A204.1 (cell line): ENCODE results near the gene PTGDS.
"Not testable (repeated sequence)": the region's sequence is repeated elsewhere in the genome, so short reads cannot be mapped to it uniquely, and the experiment has no call there.

ENCODE experiments used
- FAIRE-seq: peaks from 2 replicates; lab custom pipeline; 2012; peaks lifted over from hg19 to GRCh38; lab: Jason Lieb, UNC

Gene PTGDS

DNA sequence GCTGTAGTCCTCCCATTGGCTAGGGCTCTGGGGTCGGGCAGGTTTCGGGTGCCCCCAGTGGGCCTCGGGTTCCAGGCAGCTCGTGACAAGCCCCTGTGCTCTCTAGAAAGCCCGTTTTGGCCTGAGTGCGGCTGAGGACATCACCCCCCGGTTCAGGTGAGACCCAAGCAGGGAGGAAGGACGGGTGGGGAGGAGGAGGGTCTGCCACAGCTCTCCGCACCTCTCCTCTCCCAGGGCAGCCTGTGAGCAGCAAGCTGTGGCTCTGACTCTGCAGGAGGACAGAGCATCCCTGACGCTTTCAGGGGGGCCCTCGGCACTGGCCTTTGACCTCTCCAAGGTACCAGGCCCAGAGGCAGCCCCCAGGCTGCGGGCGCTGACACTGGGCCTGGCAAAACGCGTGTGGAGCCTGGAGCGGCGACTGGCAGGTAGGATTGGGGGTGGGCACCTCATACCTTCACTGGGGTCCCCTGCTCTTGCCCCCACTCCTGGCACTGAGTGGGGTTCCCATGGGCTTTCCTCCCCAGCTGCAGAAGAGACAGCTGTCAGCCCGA lies 15.6 kb downstream of the PTGDS start:
- FAIRE-seq = no peak

DNA sequence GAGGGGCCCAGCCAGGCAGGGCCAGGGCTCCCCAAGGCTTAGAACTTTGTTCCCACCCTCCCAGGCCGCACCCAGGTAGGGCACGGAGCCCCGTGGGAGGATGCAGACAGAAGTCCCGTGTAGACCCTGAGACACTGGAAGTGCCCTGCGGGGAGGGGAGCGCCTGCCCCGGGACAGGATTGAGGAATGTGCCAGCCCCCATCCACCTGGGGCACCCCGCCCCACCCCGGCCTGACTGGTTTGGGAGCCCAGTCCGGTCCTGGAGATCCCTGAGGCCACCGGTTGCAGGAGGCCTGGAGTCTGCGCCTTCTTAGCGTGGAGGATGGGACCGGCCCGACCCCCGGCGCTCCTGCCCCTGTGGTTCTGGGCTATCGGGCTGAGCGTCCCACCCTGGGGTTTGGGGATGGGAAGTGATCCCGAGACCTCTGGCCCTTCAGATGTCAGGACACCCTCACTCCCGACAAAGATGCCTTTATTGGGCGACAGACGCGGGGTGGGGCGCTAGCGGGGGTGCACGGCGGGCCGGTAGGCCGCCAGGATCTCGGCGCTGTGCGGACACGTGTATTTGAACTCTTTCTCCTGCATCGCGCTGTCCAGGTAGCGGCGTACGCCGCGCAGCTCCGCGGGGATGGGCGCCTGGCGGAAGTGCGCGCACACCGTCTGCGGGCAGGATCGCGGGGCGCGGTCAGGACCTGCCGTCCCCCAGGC lies 17.0 kb downstream of the PTGDS start:
- FAIRE-seq = no peak

DNA sequence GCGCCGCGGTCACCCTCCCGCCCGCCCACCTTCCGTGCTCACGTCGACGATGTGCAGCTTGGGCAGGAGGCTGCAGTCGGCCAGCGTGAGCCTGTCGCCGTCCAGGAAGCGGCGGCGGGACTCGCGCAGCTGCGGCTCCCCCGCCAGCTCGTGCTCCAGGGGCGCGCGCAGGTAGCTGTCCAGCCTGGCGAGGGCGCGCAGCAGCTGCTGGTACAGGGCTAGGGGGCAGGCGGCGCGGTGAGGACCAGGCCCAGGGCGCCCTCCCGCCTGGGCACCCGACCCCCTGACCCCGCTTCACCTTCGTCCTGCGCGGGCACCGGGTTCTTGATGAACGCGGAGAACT lies 17.6 kb downstream of the PTGDS start:
- FAIRE-seq = no peak

DNA sequence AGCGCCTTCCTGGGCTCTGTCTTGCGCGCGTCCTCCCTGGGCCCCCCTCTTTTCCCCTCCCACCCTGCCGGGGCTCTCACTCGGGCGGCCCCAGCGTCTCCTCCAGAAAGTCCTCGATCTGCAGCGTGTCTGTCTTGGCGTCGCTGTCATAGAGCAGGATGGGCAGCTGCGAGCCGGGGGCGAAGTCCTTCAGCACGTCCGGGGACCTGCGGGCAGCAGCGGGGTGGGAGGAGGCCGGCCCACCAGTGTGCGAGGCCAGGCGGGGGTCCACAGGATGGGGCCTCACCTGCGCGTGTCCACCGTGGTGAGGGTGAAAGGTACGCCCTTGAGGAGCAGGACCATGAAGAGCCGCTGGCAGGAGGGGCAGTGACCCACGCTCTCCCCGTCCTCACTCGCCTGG lies 18.1 kb downstream of the PTGDS start:
- FAIRE-seq = no peak

DNA sequence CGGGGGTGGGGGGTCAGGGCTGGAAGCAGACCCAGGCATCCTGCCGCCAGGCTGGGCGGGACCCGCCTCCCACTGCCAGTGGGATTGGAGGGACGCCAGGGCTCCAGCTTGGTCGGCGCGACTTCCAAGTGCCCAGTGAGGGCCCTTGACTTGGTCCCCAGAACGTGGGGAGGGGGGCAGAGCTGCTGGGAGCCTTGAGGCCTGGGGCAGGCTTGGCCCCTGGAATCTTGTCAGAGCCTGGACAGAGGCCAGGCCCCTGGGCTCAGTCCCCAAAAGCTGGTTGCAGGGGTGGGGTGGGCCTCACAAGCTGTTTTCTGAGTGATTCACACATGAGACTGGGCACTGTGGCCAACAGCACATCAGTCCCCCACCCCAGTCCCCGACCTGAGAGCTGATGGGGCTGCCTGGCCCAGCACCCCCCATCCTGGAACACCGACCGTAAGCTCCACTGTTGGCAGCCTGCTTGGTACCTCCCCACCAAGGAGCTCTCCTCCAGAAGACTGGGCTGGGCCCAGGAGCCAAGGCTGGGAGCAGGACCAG lies 18.5 kb downstream of the PTGDS start:
- no peak for FAIRE-seq

DNA sequence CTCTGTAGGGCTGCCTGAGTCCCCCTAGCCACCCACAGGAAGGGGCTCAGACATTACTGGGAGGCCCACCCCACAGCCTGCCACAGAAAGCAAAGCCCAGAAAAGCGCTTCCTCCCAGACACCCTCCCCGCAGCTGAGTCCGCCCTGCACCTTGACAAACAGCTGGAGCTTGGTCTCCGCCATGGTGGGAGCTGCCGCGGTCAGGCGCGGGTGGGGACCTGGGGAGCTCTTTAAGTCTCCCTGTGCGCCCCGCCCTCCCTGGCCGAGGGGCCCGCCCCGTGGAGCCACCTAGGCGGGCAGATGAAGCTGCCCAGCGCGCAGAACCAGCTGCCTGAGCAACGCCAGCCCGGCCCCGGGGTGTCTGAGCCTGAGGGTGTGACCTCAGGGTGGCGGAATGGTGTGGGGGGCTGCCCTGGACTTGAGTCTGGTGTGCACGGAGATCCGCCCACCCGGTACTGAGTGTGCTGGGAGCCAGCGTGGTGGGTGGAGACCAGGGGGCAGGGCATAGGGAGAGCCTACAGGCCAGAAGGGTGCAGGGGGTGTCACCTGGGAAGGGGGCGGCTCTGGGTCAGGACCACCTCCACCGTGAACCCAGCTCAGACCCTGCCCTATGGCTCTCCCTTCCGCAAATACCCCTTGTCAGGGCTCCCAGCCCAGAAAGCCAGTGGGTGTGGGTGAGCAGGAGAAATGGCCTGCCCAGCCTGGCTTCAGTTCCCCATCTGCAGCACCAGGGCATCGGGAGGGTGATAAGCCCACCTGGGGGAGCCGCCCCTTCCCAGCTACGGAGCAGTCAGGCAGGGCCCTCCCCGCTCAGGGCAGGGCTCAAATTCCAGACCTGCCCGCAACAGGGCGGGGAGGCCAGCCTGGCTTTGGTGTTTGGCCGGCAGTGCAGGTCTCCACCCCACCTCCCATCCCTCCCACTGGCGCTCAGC lies 19.3 kb downstream of the PTGDS start, which contains the start of gene CLIC3:
Gene CLIC3, minus strand, starts transcription at position 208 of the 932 bp plus-strand sequence. Its CDS starts 25 bp downstream, at position 183.
- no peak for FAIRE-seq

DNA sequence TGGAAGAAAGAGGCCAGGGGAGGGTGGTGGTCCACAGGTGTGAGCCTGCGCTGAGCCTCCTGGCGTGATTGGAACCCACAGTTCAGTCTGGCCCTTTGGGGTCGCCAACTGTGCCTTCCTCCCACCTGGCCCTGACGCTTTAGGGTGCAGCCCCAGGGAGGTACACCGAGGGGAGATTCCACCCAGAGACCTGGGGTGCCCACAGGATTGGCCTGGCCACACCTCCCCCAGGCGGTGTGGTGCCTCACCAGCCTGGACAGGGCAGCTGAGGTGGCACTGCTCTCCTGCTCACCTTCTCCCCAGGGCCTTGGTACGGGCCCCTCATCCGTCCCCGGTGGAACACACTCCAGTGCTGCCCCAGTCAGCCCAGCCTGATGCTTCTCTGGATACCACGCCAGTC lies 20.1 kb downstream of the PTGDS start:
- FAIRE-seq = no peak

DNA sequence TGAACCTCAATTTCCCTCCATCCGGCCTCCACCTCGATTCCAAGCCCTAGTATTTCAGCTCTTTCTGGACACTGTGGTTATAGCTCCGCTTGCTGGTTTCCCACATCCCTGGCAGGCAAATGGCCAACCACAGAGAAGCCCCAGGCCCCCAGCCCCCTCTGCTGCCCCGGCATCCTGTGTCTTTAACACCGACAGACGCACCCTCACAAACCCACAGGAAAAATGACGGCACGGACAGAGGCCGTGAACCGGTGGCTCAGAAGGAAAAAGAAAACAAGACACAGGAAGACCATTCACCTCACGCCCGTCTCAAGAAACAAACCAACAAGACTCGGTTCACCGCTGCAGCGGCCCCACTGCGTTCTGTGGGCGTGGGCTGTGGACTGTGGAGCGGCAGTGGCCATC lies 20.5 kb downstream of the PTGDS start:
- FAIRE-seq = no peak

DNA sequence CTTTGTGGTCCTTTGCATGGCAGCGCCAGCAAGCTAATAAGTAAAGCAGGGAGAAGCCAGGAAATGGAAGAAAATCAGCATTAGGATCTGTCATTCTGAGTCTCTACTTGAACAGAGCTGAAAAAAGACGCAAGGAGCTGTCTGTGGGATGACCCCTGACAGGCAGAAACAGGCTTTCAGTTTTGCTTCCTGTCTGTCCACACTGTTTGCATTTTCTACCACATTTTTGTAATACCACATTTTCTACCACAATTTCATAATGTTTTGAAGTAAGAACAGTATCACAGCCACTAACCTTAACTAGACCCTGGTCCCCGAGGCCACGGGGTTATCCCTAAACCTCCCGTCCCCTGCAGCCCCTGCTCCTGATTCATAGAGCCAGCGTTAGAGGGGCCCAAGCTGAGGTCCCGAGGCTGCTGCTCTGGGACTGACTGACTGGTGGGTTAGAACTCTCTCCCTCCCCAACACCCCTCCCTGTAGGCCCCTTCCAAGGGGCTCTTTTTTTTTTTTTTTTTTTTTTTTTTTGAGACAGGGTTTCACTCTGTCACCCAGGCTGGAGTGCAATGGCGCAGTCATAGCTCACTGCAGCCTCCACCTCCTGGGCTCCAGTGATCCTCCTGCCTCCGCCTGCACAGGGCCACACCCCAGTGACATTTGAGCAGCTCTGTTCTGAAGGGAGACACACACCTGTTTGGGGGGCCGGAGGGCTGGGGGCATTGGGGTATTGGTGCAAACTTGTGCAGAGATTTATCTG lies 23.1 kb downstream of the PTGDS start:
- no peak for FAIRE-seq

DNA sequence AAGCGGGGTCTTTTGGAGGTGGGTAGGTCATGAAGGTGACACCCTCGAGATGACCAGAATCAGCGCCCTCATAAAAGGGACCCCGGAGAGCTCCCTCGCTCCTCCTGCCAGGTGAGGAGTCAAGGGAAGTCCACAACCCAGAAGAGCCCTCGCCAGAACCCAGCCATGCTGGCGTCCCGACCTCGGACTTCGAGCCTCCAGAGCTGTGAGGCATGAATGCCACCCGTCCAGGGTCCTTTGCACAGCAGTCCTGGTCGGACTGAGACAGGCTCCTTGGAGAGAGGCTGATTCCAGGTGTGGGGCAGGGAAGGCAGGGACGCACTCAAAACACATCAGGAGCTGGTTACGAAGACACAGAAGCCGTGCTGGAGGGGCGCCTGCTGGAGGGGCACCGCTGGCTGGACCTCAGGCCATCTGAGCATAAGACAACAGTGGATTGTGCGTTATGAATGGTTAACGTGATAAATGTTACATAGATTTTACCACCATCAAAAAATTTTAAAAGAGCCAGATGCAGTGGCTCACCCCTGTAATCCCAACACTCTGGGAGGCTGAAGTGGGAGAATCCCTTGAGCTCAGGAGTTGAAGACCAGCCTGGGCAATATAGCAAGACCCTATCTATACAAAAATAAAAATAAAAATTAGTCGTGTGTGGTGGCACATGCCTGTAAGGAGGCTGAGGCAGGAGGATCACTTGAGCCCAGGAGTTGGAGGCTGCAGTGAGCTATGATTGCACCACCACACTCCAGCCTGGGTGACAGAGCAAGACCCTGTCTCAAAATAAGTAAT lies 24.7 kb downstream of the PTGDS start:
- no peak for FAIRE-seq

DNA sequence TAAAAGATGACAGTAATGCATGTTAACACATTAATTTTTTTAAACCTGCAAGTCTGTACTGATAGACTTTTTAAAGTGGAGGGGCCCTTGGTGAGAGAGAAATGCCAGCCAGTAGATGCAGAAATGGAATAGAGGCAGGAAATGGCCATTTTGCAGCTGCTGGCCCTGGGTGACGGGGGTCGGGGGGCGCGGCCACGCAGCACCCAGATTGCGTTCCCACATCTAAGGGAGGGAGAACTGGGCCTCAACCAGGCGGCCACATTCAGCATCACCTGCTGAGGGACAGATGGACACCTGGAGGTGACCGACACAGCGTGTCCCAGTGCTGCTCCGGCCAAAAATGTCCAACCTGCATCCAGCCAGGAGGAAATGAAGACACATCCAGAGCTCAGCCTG lies 25.3 kb downstream of the PTGDS start:
- no peak for FAIRE-seq

DNA sequence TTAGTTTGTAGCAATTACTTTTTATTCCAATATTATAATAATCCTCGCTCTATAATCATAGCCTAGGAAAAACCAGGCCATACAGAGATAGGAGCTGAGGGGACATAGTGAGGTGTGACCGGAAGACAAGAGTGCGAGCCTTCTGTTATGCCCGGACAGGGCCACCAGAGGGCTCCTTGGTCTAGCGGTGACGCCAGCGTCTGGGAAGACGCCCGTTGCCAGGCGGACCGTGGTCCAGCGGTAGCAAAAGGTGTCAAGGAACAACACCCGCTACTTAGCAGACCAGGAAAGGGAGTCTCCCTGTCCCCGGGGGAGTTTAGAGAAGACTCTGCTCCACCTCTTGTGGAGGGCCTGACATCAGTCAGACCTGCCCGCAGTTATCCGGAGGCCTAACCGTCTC lies 27.0 kb downstream of the PTGDS start:
- not testable (repeated sequence) for FAIRE-seq

DNA sequence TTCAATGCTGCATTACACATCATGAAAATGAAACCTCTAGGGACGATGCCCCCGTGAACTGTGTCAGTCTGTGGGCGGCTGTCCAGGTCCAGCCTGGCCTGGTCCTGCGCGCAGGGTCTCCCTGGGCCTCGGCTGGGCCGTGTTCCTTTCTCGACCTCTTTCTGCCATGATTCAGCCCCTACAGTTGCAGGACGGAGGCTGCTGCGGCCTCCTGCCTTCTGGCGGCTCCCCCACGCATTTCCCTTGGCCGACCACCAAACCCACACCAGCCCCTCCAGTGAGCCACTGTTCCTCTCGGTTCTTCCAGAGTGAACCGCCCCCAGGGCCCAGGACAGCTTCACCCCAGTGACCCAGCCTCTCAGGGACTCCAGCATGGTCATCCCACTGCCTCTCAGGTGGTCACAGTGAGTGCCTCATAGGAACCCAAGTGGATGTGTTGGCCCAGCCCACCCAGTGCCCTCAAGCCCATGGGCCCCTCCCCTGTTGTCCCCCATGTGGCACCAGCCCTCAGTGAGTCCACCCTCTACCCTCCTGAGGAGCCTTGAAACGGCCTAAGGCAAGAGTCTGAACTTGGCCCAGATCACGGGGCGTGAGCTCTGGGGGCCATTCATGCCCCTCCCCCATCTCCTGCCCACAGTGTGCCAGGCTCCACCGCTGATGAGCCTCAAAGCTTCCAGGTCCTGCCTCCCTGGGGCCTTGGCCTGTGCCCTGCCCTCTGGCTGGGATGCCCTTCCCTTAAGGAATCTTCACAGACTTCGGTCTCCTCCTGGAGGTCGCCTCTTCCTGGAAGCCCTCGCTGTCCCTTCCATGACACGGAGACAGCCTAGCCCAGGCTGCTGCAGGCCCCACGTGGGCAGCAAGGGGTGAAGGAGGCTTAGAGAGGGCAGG lies 29.1 kb downstream of the PTGDS start:
- no peak for FAIRE-seq

DNA sequence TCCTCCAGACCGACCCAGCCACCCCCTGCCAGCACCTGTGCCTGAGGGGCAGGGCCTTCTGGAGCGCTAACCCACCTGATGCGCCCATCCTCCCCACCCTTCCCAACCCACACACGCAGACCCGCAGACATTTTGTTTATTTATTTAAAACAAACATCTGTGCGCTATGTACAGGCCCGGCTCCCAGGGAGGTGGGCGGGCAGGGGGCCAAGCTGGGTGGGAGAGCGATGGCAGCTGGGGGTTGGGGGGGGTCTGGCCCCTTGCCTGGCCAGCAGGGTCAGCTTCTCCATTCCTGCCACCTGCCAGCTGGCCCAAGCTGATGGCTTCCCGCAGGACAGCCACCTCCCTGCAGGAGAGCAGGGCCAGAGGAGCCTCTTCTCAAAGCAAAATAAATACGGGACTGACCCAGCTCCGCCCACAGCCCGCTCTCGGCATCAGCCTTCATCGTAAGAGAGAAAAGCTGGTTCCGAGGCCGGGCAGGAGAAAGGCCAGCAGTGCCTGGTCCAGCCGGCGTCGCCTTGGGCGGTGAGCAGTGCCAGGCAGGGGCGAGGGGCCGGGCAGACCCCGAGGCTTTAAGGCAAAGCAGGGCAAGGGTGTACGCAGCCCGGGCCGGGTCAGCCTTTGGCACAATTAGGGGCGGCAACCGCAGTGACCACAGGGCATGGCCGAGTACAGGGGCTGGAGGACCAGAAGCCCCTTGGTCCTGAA lies 30.0 kb downstream of the PTGDS start:
- no peak for FAIRE-seq

DNA sequence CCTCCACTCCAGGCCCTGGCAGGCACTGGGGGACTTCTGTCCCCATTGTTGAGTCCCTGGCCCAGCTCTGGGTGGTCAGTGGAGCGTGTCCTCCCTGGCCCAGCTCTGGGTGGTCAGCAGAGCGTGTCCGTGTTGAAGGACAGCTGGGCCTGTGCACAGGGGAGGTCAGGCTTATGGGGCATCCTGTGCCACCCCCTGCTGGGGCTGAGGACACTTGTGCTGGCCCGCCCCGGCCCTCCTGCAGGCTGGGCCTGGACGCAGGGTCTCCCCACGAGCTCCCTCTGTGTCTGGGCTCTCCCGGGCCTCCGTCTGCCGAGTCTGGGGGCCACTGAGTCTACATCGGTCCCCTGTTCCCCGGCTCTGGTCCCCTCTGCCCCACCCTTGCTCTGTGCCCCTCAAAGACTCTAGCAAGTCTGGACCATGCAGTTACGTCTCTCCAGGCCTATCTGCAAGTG lies 30.5 kb downstream of the PTGDS start:
- FAIRE-seq = no peak

DNA sequence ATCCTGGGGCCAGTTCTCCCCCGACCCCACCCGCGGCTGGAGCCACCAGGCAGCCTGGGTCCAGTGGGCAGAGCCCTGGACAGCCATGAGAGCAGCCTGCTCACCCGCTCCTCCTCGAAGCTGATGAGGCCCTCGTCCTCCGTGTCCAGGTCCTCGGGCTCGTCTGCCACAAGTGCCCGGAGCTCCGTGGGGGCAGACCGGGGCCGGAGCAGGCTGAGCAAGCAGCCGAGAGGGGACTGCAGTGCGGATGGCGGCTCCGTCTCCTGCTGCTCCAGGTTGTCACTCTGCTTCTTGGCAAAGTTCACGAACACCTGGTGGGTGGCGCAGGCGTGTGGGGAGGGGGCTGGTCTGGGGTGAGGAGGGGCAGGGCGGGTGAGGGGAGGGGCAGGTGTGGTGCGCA lies 31.0 kb downstream of the PTGDS start:
- no peak for FAIRE-seq

DNA sequence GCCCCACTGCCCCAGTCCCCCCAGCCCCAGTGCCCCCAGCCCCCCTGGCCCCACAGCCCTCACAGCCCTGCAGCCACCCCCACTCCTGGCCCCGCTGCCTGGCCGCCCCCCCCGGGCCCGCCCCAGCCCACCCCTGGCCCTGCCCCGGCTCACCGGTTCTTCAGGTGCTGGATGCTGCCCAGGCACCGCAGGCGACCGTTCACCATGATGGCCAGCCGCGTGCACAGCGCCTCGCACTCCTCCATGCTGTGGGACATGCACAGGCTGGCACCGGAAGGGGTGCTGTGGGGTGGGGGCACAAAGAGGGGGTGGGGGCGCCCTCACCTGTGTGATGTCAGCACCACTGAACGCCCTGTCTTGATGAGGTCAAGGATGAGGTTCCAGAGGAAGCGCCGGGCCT lies 31.9 kb downstream of the PTGDS start:
- no peak for FAIRE-seq

DNA sequence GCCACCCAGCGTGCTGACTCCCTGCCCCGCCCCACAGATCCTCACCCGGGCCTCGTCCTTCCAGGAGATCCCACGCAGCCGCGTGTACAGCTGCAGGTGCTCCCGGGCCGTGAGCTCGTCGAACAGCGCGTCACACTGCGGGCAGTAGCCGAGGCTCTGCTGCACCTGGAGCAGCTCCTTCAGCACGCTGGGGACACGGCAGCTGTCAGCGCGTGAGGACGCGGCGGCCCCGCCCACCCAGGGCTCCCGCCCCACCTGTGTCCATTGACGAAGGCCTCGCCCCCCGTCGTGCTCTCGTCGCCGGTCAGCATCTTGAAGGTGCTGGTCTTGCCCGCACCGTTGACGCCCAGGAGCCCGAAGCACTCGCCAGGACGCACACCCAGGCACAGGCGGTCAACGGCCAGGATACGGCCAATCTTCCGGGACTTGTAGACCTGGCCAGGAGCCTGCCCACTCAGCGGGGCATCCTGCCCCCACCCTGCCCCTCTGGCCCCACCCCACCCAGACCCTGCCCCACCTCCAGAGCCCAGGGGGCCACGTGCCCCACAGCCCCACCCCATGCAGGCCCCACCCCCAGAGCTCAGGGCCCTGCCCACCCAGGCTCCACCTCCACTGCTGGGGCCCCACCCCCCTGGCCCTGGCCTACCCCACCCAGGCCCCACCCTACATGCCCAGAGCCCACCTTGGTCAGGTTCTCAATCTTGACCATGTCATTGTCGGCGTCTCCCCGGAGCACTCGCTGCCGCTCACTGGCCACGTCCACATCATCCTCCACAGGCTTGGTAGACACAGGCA lies 32.8 kb downstream of the PTGDS start:
- FAIRE-seq = no peak

DNA sequence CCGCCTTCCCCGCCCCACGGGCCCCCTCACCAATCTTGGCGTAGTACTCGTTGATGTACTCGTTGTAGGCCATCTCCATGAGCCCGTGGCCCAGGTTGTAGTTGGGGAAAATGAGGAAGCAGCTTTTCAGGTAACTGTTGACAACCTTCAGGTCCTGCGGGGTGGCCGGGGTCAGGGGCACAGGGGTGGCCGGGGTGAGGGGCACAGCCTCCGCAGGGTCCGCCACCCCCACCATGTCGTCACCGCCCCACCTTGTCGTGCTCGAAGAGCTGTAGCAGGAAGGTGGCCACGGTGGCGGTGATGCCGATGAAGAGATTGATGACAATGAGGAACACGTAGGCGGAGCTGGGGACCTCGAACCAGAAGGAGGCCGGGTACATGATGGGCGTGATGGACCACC lies 33.9 kb downstream of the PTGDS start:
- no peak for FAIRE-seq
